RPMI8226 (cell line): ENCODE results near the gene TMPRSS2.

ENCODE experiments used
- DNase-seq: peaks from one replicate; pipeline ENCODE4 v3.0.0-alpha.2; 2015

Gene TMPRSS2

GRCh38 chr21:41480086-41480690, 27.8 kb downstream of the TMPRSS2 start:
- no peak for DNase-seq

GRCh38 chr21:41479686-41480085, 28.3 kb downstream of the TMPRSS2 start:
- DNase-seq = no peak

- peak; percentile 41 for DNase-seq
Observed at GRCh38 chr21:41478319-41479177, 29.4 kb downstream of the TMPRSS2 start.

- peak; percentile 95 for DNase-seq
Observed at GRCh38 chr21:41477641-41478318, 30.2 kb downstream of the TMPRSS2 start.

- no peak for DNase-seq
Observed at GRCh38 chr21:41475714-41476420, 32.1 kb downstream of the TMPRSS2 start.

DNA sequence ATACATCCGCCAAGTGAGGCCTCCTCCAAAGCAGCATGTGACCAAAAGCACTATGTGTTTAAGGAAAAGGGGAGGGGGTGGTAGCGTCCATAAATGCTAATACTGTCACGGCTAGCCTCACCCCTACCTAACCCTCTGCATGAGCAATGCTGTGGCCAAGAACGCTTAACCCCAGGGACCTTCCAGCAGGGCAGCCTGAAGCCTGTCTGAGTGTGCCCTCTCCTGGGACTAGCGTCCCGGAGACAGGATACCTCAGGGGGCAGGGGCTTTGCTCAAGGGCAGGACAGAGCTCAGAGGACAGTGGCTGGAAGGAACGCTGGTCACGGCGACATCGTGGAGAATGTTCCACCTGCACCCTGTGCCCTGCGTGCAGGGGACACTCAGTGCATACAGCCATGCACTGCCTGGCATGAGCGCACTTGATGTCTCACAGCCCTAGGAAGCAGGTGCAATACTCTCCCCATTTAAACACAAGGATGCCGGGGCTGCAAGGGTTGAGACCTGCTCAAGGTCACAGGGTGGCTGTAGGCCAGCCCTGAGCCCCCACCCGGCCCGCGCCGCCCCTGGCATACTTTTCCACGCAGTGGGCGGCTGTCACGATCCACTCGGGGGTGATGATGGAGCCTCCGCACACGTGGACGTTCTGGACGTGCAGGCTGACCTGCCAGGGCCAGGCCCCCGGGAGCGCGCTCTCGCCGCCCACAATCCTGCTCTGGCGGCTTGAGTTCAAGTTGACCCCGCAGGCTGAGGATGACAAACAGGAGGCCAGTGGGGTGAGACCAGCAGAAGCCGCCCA, 35.0 kb downstream of the TMPRSS2 start:
- DNase-seq = no peak

DNA sequence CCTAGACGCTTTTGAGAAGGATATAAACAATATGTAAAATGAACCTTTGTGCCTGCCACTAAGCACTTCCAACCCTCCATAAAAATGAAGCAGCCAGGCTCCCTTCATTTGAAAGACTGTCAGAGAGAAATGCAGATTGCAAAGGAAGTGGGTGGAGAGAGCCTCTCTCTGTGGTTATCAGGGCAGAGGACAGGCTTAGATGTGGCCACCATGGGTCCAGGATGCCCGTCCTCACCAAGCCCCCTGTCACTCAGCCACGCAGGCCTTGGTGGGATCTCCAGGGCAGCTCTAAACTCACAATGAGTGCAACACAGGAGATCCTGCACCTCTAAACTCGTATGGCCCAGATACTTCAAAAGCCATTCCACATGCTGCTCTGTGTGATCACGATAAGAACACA, 37.9 kb downstream of the TMPRSS2 start:
- no peak for DNase-seq

DNA sequence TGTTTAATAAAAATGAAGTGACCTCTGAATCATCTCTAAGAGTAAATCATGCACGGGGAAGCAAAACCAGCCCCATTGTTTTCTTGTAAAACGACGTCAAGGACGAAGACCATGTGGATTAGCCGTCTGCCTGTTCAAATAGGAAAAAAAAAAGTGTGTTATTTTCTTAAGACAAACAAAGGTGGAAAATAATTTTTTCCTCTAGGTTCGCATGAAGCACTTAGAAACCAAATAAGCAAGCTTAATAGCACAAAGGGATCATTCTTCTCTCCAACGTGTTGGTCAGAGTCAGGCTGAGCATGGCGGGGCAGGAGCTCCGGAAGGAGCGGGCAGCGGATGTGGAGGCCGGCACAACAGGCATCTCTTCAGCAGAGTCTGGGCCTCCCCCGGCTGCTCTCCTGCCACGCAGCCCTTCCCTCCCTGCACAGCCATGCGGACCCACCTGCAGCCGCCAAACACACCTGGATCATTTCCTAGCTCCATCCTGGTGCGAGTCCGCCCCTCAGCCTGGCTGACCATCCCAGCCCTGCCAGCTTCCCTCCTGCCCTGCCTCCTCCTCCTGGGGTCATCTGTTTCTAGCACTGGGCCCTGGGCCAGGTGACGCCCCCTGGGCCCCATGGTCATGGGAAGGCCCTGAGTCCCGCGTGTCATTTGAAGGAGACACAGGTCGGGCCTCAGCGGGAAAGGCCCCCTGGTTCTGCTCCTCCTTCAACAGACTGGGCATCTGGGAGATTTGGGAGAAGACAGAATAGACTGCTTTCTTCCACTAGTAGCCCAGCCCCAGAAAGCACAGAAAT, 41.7 kb downstream of the TMPRSS2 start:
- DNase-seq = no peak

GRCh38 chr21:41465176-41465781, 42.7 kb downstream of the TMPRSS2 start:
- peak; percentile 98 for DNase-seq

- peak; percentile 77 for DNase-seq
Observed at GRCh38 chr21:41460578-41461527, 47.1 kb downstream of the TMPRSS2 start.

- DNase-seq = no peak
Observed at GRCh38 chr21:41459884-41460534, 47.9 kb downstream of the TMPRSS2 start.

DNA sequence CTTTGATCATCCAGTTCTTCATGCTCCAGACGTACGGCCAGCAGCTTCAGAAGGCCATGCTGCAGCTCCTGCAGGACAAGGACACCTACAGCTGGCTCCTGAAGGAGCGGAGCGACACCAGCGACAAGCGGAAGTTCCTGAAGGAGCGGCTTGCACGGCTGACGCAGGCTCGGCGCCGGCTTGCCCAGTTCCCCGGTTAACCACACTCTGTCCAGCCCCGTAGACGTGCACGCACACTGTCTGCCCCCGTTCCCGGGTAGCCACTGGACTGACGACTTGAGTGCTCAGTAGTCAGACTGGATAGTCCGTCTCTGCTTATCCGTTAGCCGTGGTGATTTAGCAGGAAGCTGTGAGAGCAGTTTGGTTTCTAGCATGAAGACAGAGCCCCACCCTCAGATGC, 49.4 kb downstream of the TMPRSS2 start:
- no peak for DNase-seq

DNA sequence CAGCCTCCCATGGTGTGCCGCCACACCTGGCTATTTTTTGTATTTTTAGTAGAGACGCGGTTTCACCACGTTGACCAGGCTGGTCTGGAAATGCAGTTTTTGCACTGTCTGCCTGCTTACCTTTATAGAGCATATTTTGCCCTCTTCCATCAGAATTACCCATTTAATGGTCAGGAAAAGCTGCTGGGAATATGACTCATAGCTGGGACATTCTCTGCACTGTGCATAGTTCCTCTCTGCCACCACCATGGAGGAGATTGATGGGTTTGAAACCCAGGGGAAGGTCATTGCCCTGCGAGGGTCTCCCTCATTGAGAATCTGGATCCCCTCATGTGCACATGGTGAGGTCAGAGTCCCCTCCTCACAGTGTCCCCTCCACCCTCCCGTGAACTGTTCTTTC, 49.8 kb downstream of the TMPRSS2 start:
- no peak for DNase-seq

- no peak for DNase-seq
Observed at GRCh38 chr21:41453761-41454160, 54.2 kb downstream of the TMPRSS2 start.

DNA sequence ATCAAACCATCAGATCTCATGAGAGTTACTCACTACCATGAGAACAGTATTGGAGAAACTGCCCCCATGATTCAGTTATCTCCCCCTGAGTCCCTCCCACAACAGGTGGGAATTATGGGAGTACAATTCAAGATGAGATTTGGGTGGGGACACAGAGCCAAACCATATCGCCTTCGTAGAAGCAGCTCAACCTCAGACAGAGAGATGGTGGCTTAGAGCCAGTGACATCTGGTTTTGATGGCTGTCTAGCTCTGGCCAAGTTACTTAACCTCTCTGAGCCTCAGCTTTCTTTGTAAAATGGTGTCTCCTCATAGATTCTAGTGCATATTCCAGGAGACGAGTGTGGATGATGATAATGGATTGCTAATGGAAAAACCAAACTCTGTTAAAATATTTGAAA, 54.8 kb downstream of the TMPRSS2 start:
- no peak for DNase-seq

DNA sequence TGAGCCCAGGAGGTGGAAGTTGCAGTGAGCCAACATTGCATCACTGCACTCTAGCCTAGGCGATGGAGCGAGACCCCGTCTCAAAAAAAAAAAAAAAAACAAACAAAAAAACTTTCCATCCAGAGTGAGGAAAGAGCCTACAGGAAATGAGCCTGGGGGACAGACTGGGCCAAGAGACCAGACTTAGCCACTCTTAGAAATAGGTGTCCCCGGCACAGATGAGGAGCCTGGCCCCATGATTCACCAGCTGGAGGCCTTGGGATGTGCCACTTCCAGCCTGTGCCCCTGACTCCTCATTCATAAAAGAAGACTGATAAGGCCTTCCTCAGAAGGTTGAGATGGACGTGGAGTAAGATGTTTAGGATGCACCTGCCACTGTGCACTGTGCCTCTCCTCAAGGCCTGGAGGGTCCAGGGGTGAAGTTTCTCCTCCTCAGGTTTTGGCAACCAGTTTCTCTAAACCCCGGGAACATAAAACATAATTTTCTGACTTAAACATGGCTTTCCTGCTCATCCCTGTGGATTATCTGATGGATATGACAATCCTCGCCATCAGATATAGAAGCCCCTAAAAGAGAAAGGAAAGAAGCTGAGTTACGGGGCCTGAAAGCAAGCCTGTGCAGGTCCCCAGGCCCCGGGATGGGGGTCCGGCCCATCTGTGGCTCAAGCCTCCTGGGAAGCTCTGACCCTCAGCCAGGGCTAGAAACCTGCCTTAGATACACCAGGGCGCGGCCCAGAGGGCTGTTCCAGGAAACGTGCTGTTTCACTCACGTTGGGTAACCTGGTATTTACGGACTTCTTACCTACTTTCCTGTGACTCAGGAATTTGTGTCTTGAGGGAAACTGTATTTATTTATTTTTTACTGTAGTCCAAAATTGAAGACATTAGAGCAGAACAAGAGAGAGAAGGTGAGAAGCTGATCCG, 55.9 kb downstream of the TMPRSS2 start:
- DNase-seq = no peak

DNA sequence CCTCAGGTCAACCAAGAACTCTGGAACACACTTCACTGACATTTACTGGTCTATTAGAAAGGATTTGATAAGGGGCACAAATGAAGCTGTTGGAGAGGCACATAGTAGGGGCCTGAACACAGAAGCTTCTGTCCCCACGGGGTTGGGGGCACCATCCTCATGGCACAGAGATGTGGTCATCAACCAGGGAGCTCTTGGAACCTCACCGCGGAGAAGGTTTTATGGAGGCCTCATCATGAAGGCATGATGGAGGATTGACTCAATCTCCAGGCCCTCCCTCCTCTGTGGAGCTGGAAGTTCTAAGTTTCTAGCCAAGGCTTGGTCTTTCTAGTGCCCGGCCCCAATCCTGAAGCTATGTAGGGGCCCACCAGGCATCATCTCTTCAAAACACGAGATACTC, 58.3 kb downstream of the TMPRSS2 start:
- no peak for DNase-seq

DNA sequence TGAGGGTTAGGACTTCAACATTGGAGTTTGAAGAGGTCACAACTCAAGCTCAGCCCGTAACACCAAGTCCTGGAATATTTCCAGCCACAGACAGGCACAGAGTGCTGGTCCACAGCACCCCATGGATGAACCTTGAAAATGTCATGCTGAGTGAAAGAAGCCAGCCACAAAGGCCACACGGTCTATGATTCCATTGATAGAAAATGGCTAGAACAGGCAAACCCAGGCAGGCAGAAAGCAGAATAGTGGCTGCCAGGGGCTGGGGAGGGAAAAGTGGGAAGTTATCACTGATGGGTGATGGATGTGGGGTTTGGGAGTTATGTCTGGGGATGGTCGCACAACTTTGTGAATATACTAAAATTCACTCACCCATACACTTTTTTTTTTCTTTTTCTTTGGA, 60.6 kb downstream of the TMPRSS2 start:
- DNase-seq = no peak
